Loucy (cell line): Measurements from ENCODE around the gene LDAH.

Experiments used
- H2AFZ ChIP-seq: fragments of 200-600 bp; sonication (generic); 2 replicates; pipeline ENCODE4 v1.6.0; 2016; ENCODE audit warnings: antibody characterized with exemption, mild to moderate bottlenecking, low read length, moderate library complexity
- H3F3A ChIP-seq: fragments of 200-600 bp; 2 replicates; pipeline ENCODE4 v1.6.0; 2016; ENCODE audit warnings: antibody characterized with exemption, low read depth, mild to moderate bottlenecking
- H3K27me3 ChIP-seq: fragments of 200-600 bp; sonication (generic); 2 replicates; pipeline ENCODE4 v1.6.1; 2014; ENCODE audit warnings: low read length, mild to moderate bottlenecking; ENCODE audit not compliant: insufficient read depth, poor library complexity, severe bottlenecking
- H3K36me3 ChIP-seq: fragments of 200-600 bp; sonication (generic); 2 replicates; pipeline ENCODE4 v1.6.1; 2016; ENCODE audit warnings: low read length; ENCODE audit not compliant: insufficient read depth
- H3K4me1 ChIP-seq: fragments of 200-600 bp; sonication (generic); 2 replicates; pipeline ENCODE4 v1.5.1; 2014; ENCODE audit warnings: low read length, mild to moderate bottlenecking; ENCODE audit not compliant: insufficient read depth, poor library complexity, severe bottlenecking
- H3K4me2 ChIP-seq: fragments of 200-600 bp; sonication (generic); 2 replicates; pipeline ENCODE4 v1.6.0; 2014; ENCODE audit warnings: antibody characterized with exemption, low read length, low read depth, mild to moderate bottlenecking; ENCODE audit not compliant: poor library complexity, severe bottlenecking
- H3K4me3 ChIP-seq: fragments of 200-600 bp; sonication (generic); 2 replicates; pipeline ENCODE4 v1.5.1; 2014; ENCODE audit warnings: low read length, mild to moderate bottlenecking, mixed read lengths; ENCODE audit not compliant: poor library complexity, severe bottlenecking
- H3K79me2 ChIP-seq: fragments of 200-600 bp; sonication (generic); 2 replicates; pipeline ENCODE4 v1.6.1; 2014; ENCODE audit warnings: low read length; ENCODE audit not compliant: insufficient read depth
- H3K9ac ChIP-seq: fragments of 200-600 bp; sonication (generic); 2 replicates; pipeline ENCODE4 v1.6.0; 2014; ENCODE audit warnings: mild to moderate bottlenecking, low read depth, low read length, moderate library complexity; ENCODE audit not compliant: poor library complexity, severe bottlenecking
- H3K9me2 ChIP-seq: fragments of 200-600 bp; sonication (generic); replicated peaks from 2 replicates; pipeline ENCODE4 v1.6.1; 2016; ENCODE audit warnings: low read depth, low read length, mixed read lengths
- H3K9me3 ChIP-seq: fragments of 200-600 bp; sonication (generic); 2 replicates; pipeline ENCODE4 v1.6.1; 2014; ENCODE audit warnings: mild to moderate bottlenecking, antibody characterized with exemption, low read length, low read depth; ENCODE audit not compliant: insufficient read depth
- H4K20me1 ChIP-seq: fragments of 200-600 bp; sonication (generic); 2 replicates; pipeline ENCODE4 v1.6.0; 2014; ENCODE audit warnings: antibody characterized with exemption, low read length, mild to moderate bottlenecking; ENCODE audit not compliant: insufficient read depth, poor library complexity, severe bottlenecking
- EZH2phosphoT487 ChIP-seq: fragments of 200-600 bp; IDR thresholded peaks from 2 replicates; pipeline ENCODE4 v1.6.1; 2018; ENCODE audit warnings: antibody characterized with exemption, mild to moderate bottlenecking, moderate library complexity, borderline replicate concordance
- TF ChIP-seq, protein P1 (sequence below): fragments of 200-600 bp; sonication (generic); conservative IDR thresholded peaks from 2 replicates; pipeline ENCODE4 v1.5.1; 2014; ENCODE audit warnings: mild to moderate bottlenecking, antibody characterized with exemption, low read length

LDAH gene

DNA sequence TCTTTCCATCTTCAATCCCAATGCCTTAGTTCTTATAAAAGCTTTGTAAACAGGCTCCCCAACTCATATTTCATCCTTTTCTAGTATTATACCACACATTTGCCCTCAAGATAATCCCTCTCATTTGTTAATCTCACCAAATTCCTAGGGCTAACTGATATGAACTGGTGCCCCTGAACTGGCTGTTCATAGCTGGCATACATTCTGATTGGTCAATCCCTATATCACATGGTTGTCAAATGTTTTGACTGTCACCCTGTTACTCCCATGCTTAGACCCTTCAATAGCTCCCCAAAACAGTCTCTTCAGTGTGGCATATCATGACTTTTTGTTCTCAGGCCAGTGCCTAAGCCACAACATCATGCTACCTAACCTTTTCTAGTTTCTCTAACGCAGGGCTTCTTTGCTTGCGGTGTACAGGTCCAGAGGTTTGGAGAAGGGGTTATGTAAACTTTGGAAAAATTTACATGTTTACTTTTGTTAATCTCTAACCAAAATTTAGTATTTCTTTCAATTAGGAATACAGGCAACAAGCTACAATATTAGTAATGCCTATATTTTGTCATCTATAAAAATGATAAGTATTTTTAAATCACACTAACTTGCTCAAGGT lies 125.5 kb downstream of the LDAH start:
- Histone ChIP-seq H3K36me3 (no peaks in the 10 kb centered on the region; the same call in 1 of the 2 replicates), H3K9me2 (no peaks in the 10 kb centered on the region), H3K27me3 (no peaks in the 10 kb centered on the region), H3F3A (no peaks in the 10 kb centered on the region), H2AFZ (no peak overlapping the region), H3K9me3 (no peaks in the 10 kb centered on the region), H3K4me3 (no peak overlapping the region), H3K9ac (no peak overlapping the region), H4K20me1 (no peaks in the 10 kb centered on the region), H3K4me2 (no peak overlapping the region), H3K4me1 (peaks cover 11% of the 10 kb centered on the region), H3K79me2 (no peaks in the 10 kb centered on the region)
- TF ChIP-seq, protein P1, sequence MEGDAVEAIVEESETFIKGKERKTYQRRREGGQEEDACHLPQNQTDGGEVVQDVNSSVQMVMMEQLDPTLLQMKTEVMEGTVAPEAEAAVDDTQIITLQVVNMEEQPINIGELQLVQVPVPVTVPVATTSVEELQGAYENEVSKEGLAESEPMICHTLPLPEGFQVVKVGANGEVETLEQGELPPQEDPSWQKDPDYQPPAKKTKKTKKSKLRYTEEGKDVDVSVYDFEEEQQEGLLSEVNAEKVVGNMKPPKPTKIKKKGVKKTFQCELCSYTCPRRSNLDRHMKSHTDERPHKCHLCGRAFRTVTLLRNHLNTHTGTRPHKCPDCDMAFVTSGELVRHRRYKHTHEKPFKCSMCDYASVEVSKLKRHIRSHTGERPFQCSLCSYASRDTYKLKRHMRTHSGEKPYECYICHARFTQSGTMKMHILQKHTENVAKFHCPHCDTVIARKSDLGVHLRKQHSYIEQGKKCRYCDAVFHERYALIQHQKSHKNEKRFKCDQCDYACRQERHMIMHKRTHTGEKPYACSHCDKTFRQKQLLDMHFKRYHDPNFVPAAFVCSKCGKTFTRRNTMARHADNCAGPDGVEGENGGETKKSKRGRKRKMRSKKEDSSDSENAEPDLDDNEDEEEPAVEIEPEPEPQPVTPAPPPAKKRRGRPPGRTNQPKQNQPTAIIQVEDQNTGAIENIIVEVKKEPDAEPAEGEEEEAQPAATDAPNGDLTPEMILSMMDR: no peak
- no peak for TF ChIP-seq EZH2phosphoT487

DNA sequence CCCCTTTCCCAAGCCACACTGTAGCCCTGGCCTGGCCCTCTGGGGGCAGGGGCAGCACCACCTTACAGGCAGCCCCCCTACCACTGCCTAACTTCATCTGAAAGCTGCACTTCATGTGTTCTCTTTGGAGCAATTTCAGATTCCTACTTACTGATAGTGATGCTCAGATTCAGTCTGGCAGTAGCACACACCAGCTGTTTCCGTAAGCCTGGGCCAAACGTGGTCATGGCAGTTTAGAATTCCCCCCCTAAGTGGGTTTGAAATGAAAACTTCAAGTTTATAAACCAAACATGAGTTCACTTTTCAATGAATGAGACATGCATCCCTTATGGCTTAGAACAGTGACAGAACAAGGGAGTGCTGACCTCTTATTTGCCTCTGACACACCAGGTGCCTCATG lies 126.5 kb downstream of the LDAH start:
- TF ChIP-seq, protein P1: no peak
- no peak for TF ChIP-seq EZH2phosphoT487
- no peak overlapping the region for H2AFZ ChIP-seq
- no peaks in the 10 kb centered on the region for H3K27me3 ChIP-seq
- H3K9me3 ChIP-seq: no peaks in the 10 kb centered on the region
- no peaks in the 10 kb centered on the region for H3F3A ChIP-seq
- H4K20me1 ChIP-seq: no peaks in the 10 kb centered on the region
- no peaks in the 10 kb centered on the region for H3K79me2 ChIP-seq
- H3K9me2 ChIP-seq: no peaks in the 10 kb centered on the region
- H3K4me1 ChIP-seq: peaks cover 11% of the 10 kb centered on the region
- H3K36me3 ChIP-seq: no peaks in the 10 kb centered on the region; the same call in 1 of the 2 replicates
- H3K9ac ChIP-seq: no peak overlapping the region
- no peak overlapping the region for H3K4me2 ChIP-seq
- no peak overlapping the region for H3K4me3 ChIP-seq

- no peak for TF ChIP-seq EZH2phosphoT487
- TF ChIP-seq, protein P1: no peak
- Histone ChIP-seq H3F3A (no peaks in the 10 kb centered on the region), H3K79me2 (no peaks in the 10 kb centered on the region), H3K9ac (no peak overlapping the region), H3K27me3 (no peaks in the 10 kb centered on the region), H4K20me1 (no peaks in the 10 kb centered on the region), H3K9me2 (no peaks in the 10 kb centered on the region), H3K9me3 (no peaks in the 10 kb centered on the region), H2AFZ (no peak overlapping the region), H3K4me1 (no peaks in the 10 kb centered on the region), H3K36me3 (no peaks in the 10 kb centered on the region), H3K4me3 (no peak overlapping the region), H3K4me2 (no peak overlapping the region)
Measured at GRCh38 chr2:20693317-20693716, 129.6 kb downstream of the LDAH start.
